SH-SY5Y (cell line): ENCODE results near the gene TRIM21.

Experiments used
- GATA2 ChIP-seq: IDR thresholded peaks from 2 replicates; pipeline ENCODE4 v1.6.1; 2011; ENCODE audit warnings: mild to moderate bottlenecking, low read depth, low read length
- GATA3 ChIP-seq: IDR thresholded peaks from 2 replicates; pipeline ENCODE4 v1.6.1; 2011; ENCODE audit warnings: low read depth, mild to moderate bottlenecking, low read length, moderate library complexity

DNA sequence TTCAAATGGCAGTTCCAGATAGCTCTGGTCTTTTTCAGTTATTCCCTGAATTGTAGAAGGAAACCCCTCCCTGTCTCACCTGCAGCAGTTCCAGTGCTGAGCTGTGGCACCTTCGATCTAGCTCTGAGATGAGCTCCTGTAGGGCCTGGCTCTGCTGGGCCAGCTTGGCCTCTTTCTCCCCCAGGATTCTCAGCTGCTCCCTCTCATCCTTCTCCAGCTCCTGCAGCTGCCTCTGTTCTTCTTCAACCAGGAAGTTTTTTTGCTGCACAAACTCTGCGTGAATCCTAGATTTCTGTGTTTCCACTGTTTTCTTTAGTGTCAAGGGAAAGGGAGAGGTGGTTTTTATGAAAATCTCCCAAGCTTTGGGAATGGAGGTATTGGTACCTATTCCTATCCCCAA is 5.3 kb downstream of the TRIM21 start:
- TF ChIP-seq GATA3: no peak
- no peak for TF ChIP-seq GATA2
